GM21717 (cell line): Measurements from ENCODE around the gene TMEM121.

Experiments used
- ATAC-seq: cut with Tn5 transposase; IDR thresholded peaks from one replicate; pipeline ENCODE4 v1.9.1; 2021; ENCODE audit warnings: mild to moderate bottlenecking, moderate library complexity; ENCODE audit not compliant: unreplicated experiment

The TMEM121 gene

DNA sequence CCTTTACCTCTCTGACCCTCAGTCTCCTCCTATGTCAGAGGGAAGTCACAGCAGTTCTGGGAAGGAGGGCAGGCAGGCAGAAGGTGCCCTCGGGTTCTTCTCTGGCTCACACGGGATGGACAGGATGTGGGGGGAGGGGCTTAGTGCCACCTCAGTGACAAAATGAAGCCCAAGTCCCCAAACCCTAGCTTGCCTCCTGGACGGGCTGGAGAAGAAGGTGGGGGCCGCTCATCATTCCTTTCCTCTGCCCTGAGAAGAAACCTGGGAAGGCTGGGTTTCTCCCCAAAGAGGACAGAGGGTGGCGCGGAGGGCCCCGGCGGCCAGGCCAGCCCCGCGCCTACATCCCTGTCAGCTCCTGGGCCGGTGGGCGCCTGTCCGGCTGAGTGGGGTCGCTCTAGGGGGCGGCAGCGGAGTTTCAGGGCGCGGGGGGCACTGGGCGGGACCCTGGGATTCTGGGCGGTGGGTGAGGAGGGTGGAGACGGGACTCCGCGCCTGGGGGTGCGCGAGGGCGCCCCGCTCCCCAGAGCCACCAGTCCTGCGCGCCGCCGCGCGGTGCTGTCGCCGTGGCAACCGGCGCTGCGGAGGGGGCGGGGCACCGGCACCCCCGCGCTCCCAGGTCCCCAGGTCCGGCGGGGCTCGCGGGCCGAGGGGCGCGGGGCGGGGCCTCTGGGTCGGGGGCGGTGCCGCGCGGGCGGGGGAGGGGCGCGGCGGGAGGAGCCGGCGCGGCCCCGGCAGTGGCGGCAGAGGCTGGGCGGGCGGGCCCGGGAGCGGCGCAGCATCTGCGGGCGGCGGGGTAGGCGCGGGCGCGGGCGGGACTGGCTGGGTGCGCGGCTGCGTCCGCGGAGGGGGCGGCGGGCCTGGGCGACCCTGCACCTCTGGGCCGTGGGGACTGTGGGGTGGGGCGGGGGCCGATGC lies at the start of gene TMEM121:
TSS of gene TMEM121 (plus strand) at position 723 of the 915 bp plus-strand sequence. CDS start 2,252 bp downstream, outside the sequence.
- ATAC-seq, result no peak

DNA sequence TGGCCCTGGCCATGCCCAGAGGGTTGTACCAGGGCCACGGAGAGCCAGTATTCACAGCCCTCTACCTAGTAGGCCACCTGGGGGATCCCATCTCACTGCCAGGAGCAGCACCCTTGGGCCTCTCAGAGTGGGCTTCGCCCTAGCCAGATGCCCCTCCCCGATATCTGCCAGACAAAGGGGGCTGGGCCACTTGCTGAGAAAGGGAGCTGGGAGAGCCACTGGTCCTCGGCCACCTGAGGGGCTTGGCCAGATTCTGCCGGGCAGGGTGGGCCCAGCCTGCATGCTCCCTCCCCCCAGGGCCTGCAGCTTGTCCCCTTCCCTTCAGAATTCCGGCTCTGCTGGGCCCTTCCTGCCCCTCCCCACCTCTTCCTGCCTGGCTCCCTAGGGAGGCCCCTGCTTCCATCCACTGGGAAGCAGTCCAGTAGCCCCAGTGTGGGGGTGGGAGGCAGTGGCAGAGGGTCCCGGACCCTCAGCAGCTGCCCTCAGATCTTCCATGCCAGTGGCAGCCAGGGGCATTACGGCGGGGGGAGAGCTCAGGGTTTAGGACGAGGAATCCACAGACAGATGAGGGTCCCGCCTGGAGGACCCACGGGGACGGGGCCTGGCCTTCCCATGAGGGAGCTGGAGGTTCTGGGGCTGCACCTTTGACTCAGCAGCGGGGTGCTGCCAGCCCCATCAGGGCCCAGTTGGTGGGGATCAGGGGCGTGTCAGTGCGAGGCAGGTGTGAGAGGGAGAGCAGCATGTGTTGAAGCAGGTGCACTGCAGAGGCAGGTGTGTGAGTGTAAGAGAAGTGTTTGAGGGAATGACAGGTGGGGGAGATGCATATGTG lies 49.3 kb upstream of the TMEM121 start:
- ATAC-seq, result no peak

DNA sequence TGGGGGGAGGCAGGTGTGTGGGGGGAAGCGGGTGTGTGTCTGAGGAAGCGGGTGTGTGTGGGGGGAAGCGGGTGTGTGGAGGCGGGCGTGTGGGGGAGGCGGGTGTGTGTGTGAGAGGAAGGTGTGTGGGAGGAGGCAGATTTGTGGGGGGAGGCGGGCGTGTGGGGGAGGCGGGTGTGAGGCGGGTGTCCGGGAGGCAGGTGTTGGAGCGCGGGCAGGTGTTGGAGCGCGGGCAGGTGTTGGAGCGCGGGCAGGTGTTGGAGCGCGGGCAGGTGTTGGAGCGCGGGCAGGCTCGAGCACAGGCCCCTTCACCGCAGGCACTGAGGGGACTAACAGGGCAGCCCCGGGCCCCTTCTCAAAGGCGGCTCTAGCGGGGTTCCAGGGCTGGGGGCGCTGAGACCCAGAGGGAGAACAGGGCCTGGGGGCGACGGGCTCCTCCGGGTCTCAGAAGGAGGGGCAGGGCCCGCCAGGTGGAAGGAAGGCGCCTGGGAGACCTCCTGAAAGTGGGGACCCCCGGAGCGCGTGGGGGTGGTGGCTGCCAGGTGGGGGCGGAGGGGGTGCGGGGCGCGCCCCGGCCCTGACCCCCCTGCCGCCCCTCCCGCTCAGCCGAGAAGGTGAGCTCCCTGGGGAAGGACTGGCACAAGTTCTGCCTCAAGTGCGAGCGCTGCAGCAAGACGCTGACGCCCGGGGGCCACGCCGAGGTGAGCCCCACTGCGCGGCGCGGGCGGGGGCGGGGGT lies 48.6 kb upstream of the TMEM121 start:
- ATAC-seq, result no peak

DNA sequence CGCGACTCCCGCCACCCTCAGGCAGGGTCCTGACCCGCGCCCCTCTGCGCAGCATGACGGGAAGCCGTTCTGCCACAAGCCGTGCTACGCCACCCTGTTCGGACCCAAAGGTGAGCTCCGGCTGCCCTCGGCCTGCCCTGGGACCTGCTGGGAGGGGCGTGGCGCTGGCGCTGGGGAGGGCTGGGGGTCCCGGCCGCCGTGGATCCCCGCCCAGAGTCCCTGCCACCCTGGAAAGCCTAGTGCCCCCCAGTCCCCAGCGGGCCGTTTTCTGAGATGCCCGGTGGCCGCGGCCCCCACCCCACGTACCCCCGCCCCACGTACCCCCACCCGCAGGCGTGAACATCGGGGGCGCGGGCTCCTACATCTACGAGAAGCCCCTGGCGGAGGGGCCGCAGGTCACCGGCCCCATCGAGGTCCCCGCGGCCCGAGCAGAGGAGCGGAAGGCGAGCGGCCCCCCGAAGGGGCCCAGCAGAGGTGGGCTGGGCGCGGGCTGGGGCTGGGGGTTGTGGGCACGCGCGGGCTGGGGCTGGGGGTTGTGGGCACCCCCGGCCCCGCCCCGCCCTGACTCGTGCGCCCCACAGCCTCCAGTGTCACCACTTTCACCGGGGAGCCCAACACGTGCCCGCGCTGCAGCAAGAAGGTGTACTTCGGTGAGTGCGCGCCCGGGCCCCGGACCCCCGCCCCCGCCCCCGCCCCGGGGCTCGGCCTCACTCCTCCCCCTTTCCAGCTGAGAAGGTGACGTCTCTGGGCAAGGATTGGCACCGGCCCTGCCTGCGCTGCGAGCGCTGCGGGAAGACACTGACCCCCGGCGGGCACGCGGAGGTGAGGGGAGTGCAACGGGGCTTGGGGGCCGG lies 47.8 kb upstream of the TMEM121 start:
- ATAC-seq, result no peak

DNA sequence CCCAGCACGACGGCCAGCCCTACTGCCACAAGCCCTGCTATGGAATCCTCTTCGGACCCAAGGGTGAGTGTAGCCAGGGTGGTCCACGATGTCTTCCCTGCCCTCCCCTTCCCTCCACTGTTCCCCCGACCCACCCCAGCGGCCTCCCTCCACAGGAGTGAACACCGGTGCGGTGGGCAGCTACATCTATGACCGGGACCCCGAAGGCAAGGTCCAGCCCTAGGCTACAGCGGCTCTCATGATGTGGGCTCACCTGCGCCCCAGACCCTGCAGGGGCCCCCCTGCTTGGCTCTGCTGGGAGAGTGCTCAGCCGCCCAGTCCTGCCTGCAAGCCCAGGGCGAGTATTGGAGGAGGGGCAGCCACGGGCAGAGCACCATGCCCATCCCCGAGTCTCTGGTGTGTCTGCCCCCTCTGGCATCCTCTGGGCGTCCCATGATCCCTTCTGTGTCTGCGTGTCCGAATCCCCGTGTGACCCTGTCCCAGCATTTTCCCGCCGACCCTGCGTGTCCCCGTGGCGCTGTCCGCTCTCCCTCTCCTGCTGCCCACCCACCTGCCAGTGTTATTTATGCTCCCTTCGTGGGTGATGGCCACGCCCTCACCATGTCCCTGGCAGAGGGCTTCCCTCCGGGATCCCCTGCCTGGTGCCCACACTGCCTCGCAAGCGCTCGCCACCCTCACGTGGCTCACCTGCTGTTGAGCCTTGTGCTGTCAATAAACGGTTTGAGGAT lies 46.8 kb upstream of the TMEM121 start:
- no peak for ATAC-seq

DNA sequence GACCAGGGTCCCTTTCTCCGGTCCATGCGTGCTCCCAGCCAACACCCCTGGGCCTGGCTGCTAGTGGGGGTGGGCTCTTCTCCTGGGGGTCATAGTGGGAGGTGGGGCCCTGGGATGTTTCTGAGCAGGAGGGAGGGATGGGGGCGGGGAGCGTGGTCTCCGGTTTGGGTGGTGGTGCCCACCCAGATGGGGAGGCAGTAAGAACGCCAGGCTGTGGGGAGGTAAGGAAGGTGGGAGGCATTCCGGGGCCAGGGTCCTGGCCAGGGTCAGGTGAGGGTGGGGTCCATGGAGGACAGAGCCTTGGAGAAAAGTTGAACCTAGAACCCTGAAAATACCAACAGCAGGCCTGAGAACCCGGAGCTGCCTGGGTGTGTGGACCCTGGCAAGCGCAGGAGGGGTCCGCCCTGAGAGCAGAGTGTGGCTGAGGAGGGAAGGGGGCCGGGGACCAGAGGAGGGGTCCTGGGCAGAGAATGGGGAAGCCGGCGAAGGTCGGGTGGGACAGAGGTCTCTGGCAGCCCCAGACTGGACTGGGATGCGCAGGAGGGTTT lies 46.1 kb upstream of the TMEM121 start:
- ATAC-seq, result no peak

DNA sequence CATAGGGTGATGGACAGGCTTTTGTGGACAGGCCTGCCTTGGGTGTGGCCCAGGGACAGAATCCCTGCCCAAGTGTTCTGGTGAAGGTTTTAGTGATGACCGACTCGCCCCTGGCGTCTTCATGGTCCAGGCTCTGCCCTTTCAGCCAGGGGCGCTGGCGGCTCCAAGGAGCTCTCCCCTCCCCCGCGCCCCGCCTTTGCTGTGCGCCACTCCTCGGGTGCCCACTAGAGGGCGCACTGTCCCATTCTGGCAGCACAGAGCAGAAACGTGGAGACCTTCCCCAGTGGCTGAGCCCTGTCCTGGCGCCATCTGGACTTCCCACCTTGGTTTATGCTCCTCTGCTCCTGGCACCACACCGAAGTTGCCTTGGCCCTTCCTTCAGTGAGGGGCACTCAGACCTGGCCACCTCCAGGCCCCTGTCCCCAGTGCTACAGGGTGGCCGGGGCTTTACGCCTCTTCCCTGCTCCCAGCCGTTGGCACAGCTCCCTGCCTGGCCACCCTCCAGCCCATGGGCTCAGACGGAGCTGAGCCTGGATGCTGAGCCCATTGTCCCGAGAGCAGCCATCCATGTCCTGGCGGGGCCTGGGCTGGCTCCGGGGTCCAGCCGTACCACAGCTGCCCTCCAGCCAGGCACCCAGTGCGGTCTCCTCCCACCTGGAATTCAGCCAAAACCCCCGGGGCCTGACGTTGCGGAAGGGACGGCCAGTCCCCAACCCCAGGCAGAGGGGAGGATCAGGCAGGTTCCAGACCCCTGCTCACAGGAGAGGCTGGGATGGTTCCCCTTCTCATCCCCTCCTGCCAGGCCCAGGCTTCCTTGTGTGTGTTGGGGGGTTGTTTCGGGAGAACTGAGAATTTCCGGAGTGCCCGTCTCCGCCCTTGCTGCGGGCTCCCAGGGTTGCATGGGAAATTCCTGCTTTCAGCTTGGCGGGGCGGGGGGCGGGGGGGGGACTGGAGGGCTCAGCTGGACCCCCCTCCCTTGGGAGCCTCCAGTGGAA lies 45.3 kb upstream of the TMEM121 start:
- peak; percentile 33 for ATAC-seq

DNA sequence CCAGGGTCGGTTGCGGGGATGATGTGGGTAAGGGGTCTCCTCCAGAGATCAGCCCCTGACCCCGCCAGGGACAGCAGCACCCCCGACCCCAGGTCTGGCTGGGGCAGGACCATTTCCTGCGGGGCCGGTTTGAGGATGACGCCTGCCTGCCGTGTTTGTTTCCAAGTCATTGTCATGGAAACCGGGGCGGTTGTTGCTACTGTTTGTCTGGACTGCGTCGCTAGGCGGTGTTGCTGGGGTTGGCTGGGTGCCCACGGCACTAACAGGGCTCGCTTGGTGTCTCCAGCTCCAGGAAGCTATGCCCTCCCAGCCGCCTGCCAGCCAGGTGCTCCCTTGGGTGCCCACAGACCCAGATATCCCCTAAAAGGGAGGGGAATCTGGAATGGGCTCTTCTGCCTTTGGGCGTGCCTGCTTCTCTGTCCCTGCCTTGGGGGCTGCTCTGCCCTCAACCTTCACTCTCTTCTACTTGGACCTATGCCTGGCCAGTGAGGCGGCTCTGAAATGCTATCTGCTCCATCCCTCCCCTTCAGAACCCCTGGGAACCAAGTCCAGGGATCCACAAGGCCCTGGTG lies 44.4 kb upstream of the TMEM121 start:
- peak; percentile 27 for ATAC-seq

DNA sequence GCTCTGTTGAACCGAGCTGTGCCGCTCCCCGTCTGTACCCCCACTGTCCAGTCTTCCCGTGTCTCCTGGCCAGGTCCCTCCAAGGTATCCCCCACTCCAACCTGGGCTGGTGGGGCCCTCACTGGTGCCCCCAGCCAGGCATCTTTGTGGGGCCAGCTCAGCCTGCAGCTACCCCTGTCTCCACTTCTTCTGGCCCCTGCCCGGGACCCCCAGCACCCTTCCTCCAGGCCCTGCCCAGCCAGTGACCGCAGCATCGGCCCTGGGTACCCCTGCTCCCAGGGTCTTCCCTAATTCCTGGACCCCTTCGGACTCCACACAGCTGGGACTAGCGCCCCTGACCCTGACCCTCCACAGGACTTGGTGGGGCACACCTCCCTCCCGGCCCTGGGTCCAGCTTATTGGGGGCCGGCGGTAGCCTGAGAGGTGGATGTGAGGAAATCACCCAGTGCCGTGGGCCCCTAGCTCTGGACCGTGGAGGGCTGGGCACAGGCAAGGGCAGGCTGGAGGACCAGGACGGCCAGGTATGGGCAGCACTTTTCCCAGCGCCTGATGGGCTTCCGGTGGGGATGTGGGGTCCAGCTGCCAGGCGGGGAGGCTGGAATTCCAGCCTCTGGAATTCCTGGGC lies 43.8 kb upstream of the TMEM121 start:
- ATAC-seq, result no peak

DNA sequence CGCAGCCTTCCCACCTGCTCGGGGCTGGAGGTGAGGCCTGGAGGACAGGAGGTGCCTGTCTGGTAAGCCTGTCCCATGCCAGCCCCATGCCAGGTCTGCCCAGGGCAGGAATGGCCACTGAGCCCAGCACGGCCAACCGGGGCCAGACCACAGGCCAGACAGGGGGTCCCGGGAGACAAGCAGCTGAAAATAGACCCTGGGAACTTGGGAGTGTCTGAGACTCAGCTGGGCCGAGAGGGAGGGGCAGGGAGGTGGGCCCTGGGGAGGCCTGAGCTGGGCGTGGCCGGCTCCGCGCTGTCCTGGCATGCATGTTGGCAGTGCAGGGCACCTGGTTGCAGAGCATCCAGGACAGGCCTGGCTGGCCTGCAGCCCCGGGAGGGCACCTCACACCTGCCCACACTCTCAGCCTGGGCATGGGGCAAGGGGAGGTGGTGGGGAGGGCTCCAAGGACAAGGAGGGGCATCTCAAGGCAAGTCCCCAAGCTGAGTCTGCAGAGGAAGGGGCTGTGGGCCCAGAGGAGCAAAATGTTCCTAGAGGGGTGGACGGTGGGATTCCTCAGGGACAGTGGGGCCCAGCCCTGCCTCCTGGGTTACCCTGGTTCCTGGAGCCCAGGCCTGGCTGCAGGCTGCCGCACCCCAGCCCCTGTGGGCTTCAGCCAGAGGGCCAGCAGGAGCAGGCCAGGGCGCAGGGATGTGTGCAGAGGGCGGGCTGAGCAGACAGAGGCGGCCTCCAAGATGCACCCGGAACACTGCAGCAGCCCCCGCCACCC lies 42.9 kb upstream of the TMEM121 start:
- ATAC-seq, result no peak

DNA sequence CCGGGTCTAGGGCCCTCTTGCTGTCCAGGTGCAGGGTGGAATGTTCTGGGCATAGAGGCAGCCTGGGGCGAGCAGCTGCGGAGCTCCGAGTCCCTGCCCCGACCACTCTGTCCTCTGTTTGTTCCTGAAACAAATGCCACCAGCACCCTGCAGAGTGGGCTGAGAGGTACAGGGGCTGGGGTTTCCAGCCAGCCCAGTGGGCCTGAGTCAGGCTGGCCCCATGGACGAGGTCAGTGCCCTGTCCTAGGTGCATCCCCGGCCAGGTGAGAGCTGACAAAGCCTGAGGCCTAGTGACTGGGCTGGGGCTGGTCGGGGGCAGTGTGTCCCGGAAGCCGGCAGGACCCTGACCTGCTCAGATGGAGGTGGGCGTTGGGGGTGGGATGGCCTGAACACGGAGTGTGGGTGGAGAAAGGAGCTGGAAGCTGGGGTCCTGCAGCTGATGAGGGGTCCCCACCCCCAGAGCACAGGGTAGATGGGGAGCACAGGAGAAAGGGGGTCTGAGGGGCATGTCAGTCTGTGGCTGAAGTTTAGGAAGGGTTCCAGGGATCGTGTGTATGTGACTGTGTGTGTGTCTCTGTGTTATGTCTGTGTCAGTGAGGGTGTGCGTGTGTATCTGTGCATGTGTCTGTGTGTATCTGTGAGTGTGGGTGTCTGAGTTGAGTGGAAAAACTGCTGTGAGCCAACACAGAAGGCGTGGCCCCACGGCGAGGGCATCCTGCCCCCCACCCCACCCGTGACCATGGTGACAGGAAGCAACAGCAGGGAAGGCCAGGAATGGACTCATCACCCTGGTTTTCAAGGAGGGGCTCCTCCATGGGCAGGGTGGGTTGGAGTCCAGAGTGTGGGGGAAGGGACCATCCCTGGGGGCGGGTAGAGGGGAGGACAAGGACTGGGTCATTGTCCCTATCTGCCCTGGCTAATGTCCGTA lies 42.0 kb upstream of the TMEM121 start:
- no peak for ATAC-seq

DNA sequence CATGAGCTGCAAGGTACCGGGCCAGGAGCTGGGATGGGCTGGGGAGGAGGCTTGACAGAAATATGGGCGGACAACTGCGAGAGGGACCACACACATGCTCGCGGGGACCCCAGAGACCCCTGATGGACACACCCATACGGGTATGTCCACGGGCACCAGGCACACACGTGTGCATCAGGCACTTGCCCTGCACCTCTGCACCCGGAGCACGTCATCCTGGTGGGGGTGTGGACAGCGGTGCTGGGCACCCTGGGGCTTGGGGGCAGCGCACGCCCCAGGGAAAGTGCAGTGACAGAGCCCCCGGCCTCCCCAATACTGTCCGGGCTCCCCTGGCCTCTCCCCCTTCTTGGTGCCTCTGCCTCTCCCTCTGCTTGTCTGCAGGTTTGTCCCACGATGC lies 41.4 kb upstream of the TMEM121 start:
- no peak for ATAC-seq

DNA sequence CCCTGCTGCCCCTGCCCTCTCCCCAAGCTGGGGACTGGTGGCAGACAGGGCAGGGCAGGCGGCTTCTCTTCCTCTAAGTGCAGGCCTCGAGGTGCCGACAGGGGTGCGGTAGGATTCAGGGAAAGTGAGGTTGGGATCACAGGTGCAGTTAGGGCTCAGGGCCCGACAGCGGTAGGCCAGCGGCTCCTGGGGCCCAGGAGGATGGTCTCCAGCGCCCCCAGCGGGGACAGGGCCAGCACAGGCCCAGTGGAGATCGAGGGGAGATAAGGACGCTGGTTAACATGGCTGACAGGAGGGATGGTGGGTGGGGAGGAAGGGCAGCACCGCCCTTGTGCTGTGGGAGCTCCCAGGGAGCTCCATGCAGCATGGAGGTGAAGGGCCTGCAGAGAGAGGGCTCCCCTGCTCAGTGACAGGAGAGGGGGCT lies 40.6 kb upstream of the TMEM121 start:
- ATAC-seq, result no peak

DNA sequence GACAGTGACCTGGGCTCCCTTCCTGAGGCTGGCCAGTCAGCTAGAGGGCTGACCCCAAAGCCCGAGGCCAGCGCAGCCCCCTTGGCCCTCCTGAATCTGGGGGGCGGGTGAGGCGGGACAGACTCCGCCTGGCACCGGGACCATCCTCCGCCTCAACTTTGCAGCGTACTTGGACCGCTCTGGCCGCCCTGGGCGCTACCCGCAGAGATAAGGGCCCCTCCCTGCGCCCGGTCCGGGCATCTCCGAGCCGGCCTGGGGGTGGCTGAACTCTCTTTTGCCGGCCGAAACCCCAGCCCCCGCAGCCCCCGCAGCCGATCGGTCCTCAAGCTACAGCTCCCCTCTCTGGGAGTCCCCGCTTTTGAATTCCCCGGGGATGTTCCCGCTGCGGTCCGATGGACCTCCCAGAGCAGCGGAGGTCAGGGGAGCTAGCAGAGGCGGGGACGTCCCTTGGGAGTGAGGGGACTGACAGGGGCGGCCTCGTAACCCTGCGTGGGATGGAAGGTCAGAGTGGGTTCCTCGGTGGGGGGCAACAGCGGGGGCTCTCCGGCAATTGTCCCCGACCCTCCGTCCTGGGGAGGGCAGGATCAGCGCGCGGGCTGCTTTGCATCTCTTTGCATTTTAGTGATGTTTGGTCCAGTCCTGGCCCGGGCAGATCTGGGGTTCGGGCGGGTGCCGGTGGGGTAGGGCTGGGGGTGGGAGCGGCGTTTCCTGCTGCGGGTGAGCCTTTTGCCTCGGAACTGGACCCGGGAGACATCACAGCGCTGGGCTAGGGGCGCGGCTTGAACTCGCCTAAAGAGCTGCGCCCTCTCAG lies 40.0 kb upstream of the TMEM121 start, which contains the start of gene CRIP1:
TSS of gene CRIP1 (plus strand) at position 724 of the 811 bp plus-strand sequence. CDS start 374 bp downstream, outside the sequence.
- ATAC-seq, result no peak
